ENCODE results near the gene TRPC4. TPM values are rescaled to one million over a fixed set of nuclear protein-coding genes. Genes with fewer than 3 reads are reported as not detected.

Gene TRPC4
- polyA plus RNA-seq, 1 donor from 2014 or later = 8.8 TPM

DNA sequence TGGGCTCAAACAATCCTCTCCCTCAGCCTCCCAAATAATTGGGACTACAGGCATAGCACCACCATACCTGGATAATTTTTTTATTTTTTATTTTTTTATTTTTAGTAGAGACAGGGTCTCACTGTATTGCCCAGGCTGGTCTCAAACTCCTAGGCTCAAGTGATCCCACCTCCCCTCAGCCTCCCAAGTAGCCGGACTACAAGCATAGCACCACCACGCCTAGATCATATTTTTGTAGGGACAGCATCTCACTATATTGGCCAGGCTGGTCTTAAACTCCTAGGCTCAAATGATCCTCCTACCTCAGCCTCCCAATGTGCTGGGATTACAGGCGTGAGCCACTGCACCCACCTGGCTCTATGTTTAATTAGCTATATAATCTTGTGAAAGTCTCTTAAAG, 114.2 kb downstream of the TRPC4 start:
- Histone ChIP-seq H3K27me3 (ENCODE audit: insufficient read depth, low read depth, low read length) (no peaks in the 10 kb centered on the region), H3K27ac (ENCODE audit: low read length) (no peak overlapping the region), H2AFZ (ENCODE audit: low read depth, low read length) (no peak overlapping the region), H3F3A (ENCODE audit: insufficient read depth, low read length, poor library complexity, severe bottlenecking) (no peaks in the 10 kb centered on the region), H3K36me3 (ENCODE audit: insufficient read depth, low read length) (no peaks in the 10 kb centered on the region), H4K20me1 (ENCODE audit: insufficient read depth) (no peaks in the 10 kb centered on the region), H3K4me3 (ENCODE audit: low read length) (no peak overlapping the region), H3K9me2 (ENCODE audit: insufficient read depth, low read length) (no peaks in the 10 kb centered on the region), H3K79me2 (replicated peaks; ENCODE audit: insufficient read depth, low read length) (no peaks in the 10 kb centered on the region), H3K9me3 (ENCODE audit: low read length) (no peaks in the 10 kb centered on the region), H3K4me2 (ENCODE audit: low read length) (no peak overlapping the region), H3K9ac (ENCODE audit: low read length) (no peak overlapping the region)
- no peak for TF ChIP-seq TAF1 (IDR thresholded peaks at IDR 0.05; ENCODE audit: low read depth)
- TF ChIP-seq EP300 (conservative IDR thresholded peaks at IDR 0.05; ENCODE audit: poor library complexity, severe bottlenecking) = no peak
- no peak for TF ChIP-seq RAD21 (conservative IDR thresholded peaks at IDR 0.05)
- no peak for TF ChIP-seq SMC3 (conservative IDR thresholded peaks at IDR 0.05; ENCODE audit: poor library complexity)
- no peak for TF ChIP-seq POLR2AphosphoS5 (IDR thresholded peaks at IDR 0.05)
- no peak for TF ChIP-seq MXI1 (conservative IDR thresholded peaks at IDR 0.05; ENCODE audit: poor library complexity, severe bottlenecking)
- TF ChIP-seq, protein P1, sequence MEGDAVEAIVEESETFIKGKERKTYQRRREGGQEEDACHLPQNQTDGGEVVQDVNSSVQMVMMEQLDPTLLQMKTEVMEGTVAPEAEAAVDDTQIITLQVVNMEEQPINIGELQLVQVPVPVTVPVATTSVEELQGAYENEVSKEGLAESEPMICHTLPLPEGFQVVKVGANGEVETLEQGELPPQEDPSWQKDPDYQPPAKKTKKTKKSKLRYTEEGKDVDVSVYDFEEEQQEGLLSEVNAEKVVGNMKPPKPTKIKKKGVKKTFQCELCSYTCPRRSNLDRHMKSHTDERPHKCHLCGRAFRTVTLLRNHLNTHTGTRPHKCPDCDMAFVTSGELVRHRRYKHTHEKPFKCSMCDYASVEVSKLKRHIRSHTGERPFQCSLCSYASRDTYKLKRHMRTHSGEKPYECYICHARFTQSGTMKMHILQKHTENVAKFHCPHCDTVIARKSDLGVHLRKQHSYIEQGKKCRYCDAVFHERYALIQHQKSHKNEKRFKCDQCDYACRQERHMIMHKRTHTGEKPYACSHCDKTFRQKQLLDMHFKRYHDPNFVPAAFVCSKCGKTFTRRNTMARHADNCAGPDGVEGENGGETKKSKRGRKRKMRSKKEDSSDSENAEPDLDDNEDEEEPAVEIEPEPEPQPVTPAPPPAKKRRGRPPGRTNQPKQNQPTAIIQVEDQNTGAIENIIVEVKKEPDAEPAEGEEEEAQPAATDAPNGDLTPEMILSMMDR (IDR thresholded peaks at IDR 0.05; ENCODE audit: poor library complexity, severe bottlenecking) = no peak
- no peak for TF ChIP-seq EZH2 (IDR thresholded peaks at IDR 0.05; ENCODE audit: borderline replicate concordance, insufficient read depth, low read length, poor library complexity, severe bottlenecking)
- TF ChIP-seq, protein P2, sequence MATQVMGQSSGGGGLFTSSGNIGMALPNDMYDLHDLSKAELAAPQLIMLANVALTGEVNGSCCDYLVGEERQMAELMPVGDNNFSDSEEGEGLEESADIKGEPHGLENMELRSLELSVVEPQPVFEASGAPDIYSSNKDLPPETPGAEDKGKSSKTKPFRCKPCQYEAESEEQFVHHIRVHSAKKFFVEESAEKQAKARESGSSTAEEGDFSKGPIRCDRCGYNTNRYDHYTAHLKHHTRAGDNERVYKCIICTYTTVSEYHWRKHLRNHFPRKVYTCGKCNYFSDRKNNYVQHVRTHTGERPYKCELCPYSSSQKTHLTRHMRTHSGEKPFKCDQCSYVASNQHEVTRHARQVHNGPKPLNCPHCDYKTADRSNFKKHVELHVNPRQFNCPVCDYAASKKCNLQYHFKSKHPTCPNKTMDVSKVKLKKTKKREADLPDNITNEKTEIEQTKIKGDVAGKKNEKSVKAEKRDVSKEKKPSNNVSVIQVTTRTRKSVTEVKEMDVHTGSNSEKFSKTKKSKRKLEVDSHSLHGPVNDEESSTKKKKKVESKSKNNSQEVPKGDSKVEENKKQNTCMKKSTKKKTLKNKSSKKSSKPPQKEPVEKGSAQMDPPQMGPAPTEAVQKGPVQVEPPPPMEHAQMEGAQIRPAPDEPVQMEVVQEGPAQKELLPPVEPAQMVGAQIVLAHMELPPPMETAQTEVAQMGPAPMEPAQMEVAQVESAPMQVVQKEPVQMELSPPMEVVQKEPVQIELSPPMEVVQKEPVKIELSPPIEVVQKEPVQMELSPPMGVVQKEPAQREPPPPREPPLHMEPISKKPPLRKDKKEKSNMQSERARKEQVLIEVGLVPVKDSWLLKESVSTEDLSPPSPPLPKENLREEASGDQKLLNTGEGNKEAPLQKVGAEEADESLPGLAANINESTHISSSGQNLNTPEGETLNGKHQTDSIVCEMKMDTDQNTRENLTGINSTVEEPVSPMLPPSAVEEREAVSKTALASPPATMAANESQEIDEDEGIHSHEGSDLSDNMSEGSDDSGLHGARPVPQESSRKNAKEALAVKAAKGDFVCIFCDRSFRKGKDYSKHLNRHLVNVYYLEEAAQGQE (IDR thresholded peaks at IDR 0.05; ENCODE audit: borderline replicate concordance) = no peak

DNA sequence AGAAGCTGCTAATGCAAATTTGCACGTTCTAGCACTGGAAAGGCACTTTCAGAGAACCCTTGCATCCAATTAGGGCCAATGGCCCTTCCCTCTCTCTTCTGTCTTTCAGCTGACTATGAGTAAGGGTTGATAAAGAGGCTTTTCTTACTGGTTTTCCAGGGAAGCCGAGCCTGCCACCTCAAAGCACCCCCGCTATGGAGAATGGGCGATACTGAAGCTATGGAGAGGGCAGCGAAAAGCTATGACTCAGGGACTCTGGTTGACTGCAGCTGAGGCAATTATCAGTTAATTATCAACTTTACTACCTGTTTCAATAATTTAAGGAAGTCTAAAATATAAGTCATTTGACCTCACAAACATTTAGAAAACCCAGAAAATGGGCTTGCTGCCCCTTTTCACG, 115.8 kb downstream of the TRPC4 start:
- Histone ChIP-seq H3F3A (ENCODE audit: insufficient read depth, low read length, poor library complexity, severe bottlenecking) (no peaks in the 10 kb centered on the region), H3K36me3 (ENCODE audit: insufficient read depth, low read length) (no peaks in the 10 kb centered on the region), H3K79me2 (replicated peaks; ENCODE audit: insufficient read depth, low read length) (no peaks in the 10 kb centered on the region), H2AFZ (ENCODE audit: low read depth, low read length) (no peak overlapping the region), H3K27me3 (ENCODE audit: insufficient read depth, low read depth, low read length) (no peaks in the 10 kb centered on the region), H3K9ac (ENCODE audit: low read length) (no peak overlapping the region), H4K20me1 (ENCODE audit: insufficient read depth) (no peaks in the 10 kb centered on the region), H3K9me2 (ENCODE audit: insufficient read depth, low read length) (no peaks in the 10 kb centered on the region), H3K4me2 (ENCODE audit: low read length) (no peak overlapping the region), H3K4me3 (ENCODE audit: low read length) (no peak overlapping the region), H3K9me3 (ENCODE audit: low read length) (no peaks in the 10 kb centered on the region), H3K27ac (ENCODE audit: low read length) (no peak overlapping the region)
- no peak for TF ChIP-seq EP300 (conservative IDR thresholded peaks at IDR 0.05; ENCODE audit: poor library complexity, severe bottlenecking)
- no peak for TF ChIP-seq EZH2 (IDR thresholded peaks at IDR 0.05; ENCODE audit: borderline replicate concordance, insufficient read depth, low read length, poor library complexity, severe bottlenecking)
- TF ChIP-seq MXI1 (conservative IDR thresholded peaks at IDR 0.05; ENCODE audit: poor library complexity, severe bottlenecking) = no peak
- no peak for TF ChIP-seq POLR2AphosphoS5 (IDR thresholded peaks at IDR 0.05)
- TF ChIP-seq, protein P2 (IDR thresholded peaks at IDR 0.05; ENCODE audit: borderline replicate concordance) = no peak
